OCI-LY1 (cell line): ENCODE data around the gene AFDN.

ENCODE experiments used
- H2AFZ ChIP-seq: fragments of 200-600 bp; sonication (generic), shearing (Covaris generic); 2 replicates; pipeline ENCODE4 v1.6.0; 2014; ENCODE audit warnings: antibody characterized with exemption, mild to moderate bottlenecking, low read length
- H3F3A ChIP-seq: fragments of 200-600 bp; sonication (generic), shearing (Covaris generic); 2 replicates; pipeline ENCODE4 v1.6.0; 2014; ENCODE audit warnings: mild to moderate bottlenecking, antibody characterized with exemption, low read length, moderate library complexity; ENCODE audit not compliant: insufficient read depth
- H3K27ac ChIP-seq: fragments of 200-600 bp; sonication (generic); 2 replicates; pipeline ENCODE4 v1.5.1; 2014; ENCODE audit warnings: low read length, mixed run types, mild to moderate bottlenecking, low read depth; ENCODE audit not compliant: poor library complexity, severe bottlenecking
- H3K27me3 ChIP-seq: fragments of 200-600 bp; sonication (generic); 2 replicates; pipeline ENCODE4 v1.6.0; 2014; ENCODE audit warnings: antibody characterized with exemption, mild to moderate bottlenecking, low read length, moderate library complexity; ENCODE audit not compliant: insufficient read depth
- H3K36me3 ChIP-seq: fragments of 200-600 bp; sonication (generic); 2 replicates; pipeline ENCODE4 v1.6.1; 2014; ENCODE audit warnings: mild to moderate bottlenecking, antibody characterized with exemption, low read length, moderate library complexity, mixed read lengths; ENCODE audit not compliant: insufficient read depth
- H3K4me1 ChIP-seq: fragments of 200-600 bp; sonication (generic); 2 replicates; pipeline ENCODE4 v1.5.1; 2014; ENCODE audit warnings: mild to moderate bottlenecking, low read length, moderate library complexity; ENCODE audit not compliant: insufficient read depth, severe bottlenecking
- H3K4me2 ChIP-seq: fragments of 200-600 bp; sonication (generic), shearing (Covaris generic); 2 replicates; pipeline ENCODE4 v1.6.1; 2014; ENCODE audit warnings: low read length
- H3K4me3 ChIP-seq: fragments of 200-600 bp; sonication (generic); 2 replicates; pipeline ENCODE4 v1.5.1; 2014; ENCODE audit warnings: low read length, low read depth, mild to moderate bottlenecking, mixed read lengths; ENCODE audit not compliant: poor library complexity, severe bottlenecking
- H3K79me2 ChIP-seq: fragments of 200-600 bp; shearing (Covaris generic); 2 replicates; pipeline ENCODE4 v1.6.1; 2016; ENCODE audit warnings: mixed run types, low read length, mixed read lengths; ENCODE audit not compliant: insufficient read depth
- H3K9ac ChIP-seq: fragments of 200-600 bp; sonication (generic), shearing (Covaris generic); 2 replicates; pipeline ENCODE4 v1.6.1; 2014; ENCODE audit warnings: mild to moderate bottlenecking, low read length, mixed read lengths
- H3K9me2 ChIP-seq: fragments of 200-600 bp; sonication (generic), shearing (Covaris generic); 2 replicates; pipeline ENCODE4 v1.6.1; 2014; ENCODE audit warnings: low read depth, mild to moderate bottlenecking, low read length, mixed read lengths
- H3K9me3 ChIP-seq: fragments of 200-600 bp; shearing (Covaris generic); 2 replicates; pipeline ENCODE4 v1.6.1; 2014; ENCODE audit warnings: low read length, mixed read lengths
- H4K20me1 ChIP-seq: fragments of 200-600 bp; sonication (generic), shearing (Covaris generic); 2 replicates; pipeline ENCODE4 v1.6.0; 2016; ENCODE audit warnings: mild to moderate bottlenecking, low read length; ENCODE audit not compliant: insufficient read depth
- EZH2 ChIP-seq: fragments of 200-600 bp; sonication (generic), shearing (Covaris generic); IDR thresholded peaks from 2 replicates; pipeline ENCODE4 v1.8.0; 2017; ENCODE audit warnings: borderline replicate concordance, mixed run types, mild to moderate bottlenecking, antibody characterized with exemption, low read length, moderate library complexity, mixed read lengths
- TF ChIP-seq, protein P1 (sequence below): fragments of 200-600 bp; sonication (generic), shearing (Covaris generic); IDR thresholded peaks from 2 replicates; pipeline ENCODE4 v1.5.1; 2017; ENCODE audit warnings: mild to moderate bottlenecking, antibody characterized with exemption, low read length, moderate library complexity, mixed read lengths

The AFDN gene, protein sequence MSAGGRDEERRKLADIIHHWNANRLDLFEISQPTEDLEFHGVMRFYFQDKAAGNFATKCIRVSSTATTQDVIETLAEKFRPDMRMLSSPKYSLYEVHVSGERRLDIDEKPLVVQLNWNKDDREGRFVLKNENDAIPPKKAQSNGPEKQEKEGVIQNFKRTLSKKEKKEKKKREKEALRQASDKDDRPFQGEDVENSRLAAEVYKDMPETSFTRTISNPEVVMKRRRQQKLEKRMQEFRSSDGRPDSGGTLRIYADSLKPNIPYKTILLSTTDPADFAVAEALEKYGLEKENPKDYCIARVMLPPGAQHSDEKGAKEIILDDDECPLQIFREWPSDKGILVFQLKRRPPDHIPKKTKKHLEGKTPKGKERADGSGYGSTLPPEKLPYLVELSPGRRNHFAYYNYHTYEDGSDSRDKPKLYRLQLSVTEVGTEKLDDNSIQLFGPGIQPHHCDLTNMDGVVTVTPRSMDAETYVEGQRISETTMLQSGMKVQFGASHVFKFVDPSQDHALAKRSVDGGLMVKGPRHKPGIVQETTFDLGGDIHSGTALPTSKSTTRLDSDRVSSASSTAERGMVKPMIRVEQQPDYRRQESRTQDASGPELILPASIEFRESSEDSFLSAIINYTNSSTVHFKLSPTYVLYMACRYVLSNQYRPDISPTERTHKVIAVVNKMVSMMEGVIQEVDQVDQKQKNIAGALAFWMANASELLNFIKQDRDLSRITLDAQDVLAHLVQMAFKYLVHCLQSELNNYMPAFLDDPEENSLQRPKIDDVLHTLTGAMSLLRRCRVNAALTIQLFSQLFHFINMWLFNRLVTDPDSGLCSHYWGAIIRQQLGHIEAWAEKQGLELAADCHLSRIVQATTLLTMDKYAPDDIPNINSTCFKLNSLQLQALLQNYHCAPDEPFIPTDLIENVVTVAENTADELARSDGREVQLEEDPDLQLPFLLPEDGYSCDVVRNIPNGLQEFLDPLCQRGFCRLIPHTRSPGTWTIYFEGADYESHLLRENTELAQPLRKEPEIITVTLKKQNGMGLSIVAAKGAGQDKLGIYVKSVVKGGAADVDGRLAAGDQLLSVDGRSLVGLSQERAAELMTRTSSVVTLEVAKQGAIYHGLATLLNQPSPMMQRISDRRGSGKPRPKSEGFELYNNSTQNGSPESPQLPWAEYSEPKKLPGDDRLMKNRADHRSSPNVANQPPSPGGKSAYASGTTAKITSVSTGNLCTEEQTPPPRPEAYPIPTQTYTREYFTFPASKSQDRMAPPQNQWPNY (N-terminal part only)

DNA sequence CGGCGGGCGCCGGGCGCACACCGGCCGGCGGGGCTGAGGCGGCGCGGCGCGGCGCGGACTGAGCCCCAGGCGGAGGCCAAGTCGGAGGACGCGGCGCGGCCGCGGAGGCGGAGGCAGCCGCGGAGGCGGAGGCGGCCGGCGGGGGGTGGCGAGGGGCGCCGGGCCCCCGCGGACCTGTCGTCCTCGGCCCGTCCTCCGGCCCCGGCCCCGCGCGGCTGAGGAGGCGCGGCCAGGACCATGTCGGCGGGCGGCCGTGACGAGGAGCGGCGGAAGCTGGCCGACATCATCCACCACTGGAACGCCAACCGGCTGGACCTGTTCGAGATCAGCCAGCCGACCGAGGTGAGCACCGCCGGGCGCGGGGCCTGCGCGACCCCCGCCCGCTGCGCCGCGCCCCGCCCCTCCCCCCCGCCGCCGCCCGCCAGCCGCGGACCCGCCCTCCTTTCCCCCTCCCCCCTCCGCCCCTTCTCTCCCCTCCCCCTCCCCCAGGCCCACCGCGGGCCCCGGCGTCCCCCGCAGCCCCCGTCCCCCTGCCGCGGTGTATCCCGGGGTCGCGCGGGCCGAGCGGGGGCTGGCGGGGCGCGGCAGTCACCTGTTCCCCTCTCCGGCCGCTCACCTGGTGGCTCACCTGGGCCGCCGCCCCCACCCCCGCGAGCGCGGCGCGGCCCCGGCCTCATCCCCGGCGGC is at the start of gene AFDN:
AFDN (plus strand) TSS at position 16 of the 687 bp plus-strand sequence; CDS start at position 238, 222 bp downstream.
- no peaks in the 10 kb centered on the region for H3F3A ChIP-seq
- H3K9me2 ChIP-seq = no peaks in the 10 kb centered on the region
- H3K27ac ChIP-seq = no peak within 1 kb of the TSS
- H3K9ac ChIP-seq = peak within 1 kb of the TSS; percentile 59
- peak within 1 kb of the TSS; percentile 78 for H3K4me3 ChIP-seq
- TF ChIP-seq, protein P1, sequence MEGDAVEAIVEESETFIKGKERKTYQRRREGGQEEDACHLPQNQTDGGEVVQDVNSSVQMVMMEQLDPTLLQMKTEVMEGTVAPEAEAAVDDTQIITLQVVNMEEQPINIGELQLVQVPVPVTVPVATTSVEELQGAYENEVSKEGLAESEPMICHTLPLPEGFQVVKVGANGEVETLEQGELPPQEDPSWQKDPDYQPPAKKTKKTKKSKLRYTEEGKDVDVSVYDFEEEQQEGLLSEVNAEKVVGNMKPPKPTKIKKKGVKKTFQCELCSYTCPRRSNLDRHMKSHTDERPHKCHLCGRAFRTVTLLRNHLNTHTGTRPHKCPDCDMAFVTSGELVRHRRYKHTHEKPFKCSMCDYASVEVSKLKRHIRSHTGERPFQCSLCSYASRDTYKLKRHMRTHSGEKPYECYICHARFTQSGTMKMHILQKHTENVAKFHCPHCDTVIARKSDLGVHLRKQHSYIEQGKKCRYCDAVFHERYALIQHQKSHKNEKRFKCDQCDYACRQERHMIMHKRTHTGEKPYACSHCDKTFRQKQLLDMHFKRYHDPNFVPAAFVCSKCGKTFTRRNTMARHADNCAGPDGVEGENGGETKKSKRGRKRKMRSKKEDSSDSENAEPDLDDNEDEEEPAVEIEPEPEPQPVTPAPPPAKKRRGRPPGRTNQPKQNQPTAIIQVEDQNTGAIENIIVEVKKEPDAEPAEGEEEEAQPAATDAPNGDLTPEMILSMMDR = no peak
- TF ChIP-seq EZH2 = no peak
- no peaks in the 10 kb centered on the region for H3K79me2 ChIP-seq
- H3K36me3 ChIP-seq = no peaks in the 10 kb centered on the region
- H4K20me1 ChIP-seq = no peaks in the 10 kb centered on the region
- peaks cover 19% of the 10 kb centered on the region for H3K4me1 ChIP-seq
- H3K27me3 ChIP-seq = no peaks in the 10 kb centered on the region; the same call in 1 of the 2 replicates
- H3K4me2 ChIP-seq = peak within 1 kb of the TSS; percentile 98
- no peaks in the 10 kb centered on the region for H3K9me3 ChIP-seq
- H2AFZ ChIP-seq = peak within 1 kb of the TSS; percentile 31; the same call in 1 of the 2 replicates

DNA sequence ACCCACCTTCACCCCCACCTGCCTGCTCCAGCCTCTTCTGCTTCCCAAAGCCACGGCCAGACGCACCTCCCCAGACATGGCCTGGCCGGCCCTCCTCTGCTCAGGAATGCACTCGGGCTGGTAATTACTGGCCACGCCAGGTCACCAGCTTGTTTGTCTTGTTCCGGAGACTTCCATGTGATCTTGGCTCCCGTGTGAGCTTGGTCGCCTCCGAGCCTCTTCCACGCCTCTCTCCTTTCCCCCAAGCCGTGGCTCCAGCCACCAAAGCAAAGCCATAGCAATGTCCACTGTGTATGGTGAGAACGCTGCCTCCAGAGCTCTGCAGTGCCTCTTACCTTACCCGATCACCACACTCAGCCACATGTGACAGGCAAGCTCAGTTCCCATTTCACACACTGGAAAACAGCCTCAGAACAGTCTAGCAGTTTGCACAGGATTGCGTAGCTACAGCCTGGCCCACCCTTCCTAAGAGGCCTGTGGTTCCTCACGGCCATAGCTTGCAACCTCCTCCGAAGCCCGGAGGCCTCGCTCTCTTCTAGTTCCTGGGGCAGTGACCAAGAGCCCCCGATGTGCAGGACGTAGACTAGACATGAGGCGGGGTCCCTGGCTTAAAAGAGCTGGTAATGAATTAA is 48.1 kb upstream of the AFDN start:
- no peak overlapping the region for H3K4me2 ChIP-seq
- no peaks in the 10 kb centered on the region for H3K9me2 ChIP-seq

More for the DNA sequence above, 48.1 kb upstream of the AFDN start:
- Histone ChIP-seq H2AFZ (no peak overlapping the region), H3K36me3 (no peaks in the 10 kb centered on the region), H3K9ac (no peak overlapping the region), H3K27me3 (no peaks in the 10 kb centered on the region), H3K4me3 (no peak overlapping the region), H4K20me1 (no peaks in the 10 kb centered on the region), H3K4me1 (no peaks in the 10 kb centered on the region), H3F3A (no peaks in the 10 kb centered on the region), H3K27ac (no peak overlapping the region), H3K9me3 (no peaks in the 10 kb centered on the region), H3K79me2 (no peaks in the 10 kb centered on the region)
- TF ChIP-seq, protein P1 = no peak
- no peak for TF ChIP-seq EZH2
